Activated CD4-positive, alpha-beta T cell treated with anti-CD3 and anti-CD28 coated beads, Interleukin-2, amount 50 U/mL, for 16 hours (primary cell): ENCODE results near the gene SPART.
"Not testable (repeated sequence)": the region's sequence is repeated elsewhere in the genome, so short reads cannot be mapped to it uniquely, and the experiment has no call there.

Experiments used
- DNase-seq: peaks from one replicate; pipeline ENCODE4 v3.0.0-alpha.2; 2020

The SPART gene

DNA sequence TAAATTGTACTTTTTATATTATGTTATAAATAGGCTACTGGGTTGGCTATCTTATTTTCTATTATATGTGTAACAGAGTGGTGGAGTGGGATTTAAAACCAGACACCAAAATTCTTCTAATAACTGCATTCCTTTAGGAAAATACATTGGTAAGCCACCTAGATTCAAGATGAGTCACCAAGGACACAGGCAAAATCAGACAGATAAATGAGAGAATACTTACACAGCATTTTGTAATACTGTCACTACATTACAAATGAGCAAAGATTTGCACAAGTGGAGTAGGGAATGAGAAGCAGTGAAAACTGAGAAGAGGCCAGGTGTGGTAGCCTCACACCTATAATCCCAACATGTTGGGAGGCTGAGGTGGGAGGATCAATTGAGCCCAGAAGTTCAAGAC is 6.2 kb upstream of the SPART start:
- DNase-seq: no peak

DNA sequence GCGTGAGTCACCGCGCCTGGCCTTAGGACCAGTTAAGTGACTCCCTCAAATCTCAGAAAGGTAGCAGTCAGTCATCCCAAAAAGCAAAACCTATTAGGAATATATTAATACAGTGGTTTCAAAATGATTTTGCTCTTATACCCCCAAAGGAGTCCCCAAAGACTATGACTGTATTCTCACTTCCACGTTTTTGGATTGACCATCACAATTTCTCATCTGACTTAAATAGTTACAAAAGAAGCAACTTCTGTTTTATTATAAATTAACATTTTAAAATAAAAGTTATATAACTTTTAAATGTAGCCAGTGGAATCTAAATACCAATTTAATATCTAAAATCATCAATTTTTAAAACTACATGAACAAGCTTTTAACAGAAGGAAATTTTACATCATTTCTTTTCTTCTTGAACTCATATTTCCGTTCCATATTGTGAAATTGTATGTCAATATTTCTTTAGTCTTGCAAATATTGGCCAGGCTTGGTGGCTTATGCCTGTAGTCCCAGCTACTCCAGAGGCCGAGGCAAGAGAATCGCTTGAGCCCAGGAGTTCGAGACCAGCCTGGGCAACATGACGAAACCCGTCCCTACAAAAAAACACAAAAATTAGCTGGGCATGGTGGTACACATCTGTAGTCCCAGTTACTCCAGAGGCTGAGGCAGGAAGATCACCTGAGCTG is 1.5 kb upstream of the SPART start:
- DNase-seq: no peak

DNA sequence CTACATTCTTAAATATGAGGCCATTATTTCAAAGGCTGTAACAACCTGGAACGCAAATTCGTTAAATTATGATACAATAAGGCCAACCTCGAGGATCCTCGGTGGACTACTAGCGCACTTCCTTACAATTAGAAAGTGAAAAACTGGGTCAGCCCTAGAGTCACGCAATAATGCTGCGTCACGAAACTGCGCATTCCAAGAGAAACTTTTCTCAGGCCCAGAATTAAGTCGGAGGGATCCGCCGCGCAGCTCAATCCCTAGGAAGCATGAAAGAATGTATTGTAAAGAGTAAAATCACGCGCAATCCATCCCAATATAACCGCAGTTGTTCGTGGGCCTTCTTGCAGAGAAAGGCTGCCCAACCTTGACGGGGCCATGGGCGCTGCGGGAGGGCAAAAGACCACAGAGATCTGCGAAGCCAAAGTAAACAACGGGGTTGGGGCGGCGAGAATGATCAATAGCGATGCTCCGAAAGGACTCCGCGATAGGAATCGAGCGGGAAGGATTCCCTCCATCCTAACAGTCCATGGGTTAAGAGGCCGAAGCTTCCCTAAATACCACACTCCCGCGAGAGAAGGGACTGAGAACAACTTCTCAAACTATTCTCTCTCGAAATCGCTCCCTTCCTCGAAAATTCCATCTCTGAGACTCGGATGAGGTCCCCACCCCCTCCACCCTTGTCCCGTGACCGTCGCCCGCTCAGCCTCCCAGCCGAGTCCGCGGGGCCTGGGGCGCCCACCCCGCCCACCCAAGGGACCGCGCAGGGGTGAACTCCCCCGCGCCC is 564 bp downstream of the SPART start:
- DNase-seq: peak; percentile 29

GRCh38 chr13:36344886-36345437 is 1.2 kb downstream of the SPART start:
- peak; percentile 10 for DNase-seq

DNA sequence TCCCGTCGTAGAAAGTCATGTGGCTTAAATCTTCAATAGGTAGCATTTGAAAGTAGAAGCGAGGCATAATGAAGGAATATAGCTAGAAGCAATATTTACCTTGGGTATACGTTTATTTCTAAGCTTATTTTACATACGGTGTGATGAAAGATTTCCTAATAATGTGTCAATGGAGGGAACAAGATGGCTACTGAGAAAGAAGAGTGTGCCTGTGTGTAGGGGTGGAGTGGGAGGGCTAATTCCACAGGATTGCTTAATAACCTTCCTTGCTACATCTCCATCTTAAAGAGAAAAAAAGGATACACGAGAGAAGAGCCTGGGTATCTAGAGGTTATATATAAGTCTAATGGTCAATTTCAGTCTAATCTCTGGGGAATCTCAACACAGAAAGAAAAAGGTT is 2.0 kb downstream of the SPART start:
- no peak for DNase-seq

- DNase-seq: no peak
Measured at GRCh38 chr13:36343766-36344165, 2.4 kb downstream of the SPART start.

DNA sequence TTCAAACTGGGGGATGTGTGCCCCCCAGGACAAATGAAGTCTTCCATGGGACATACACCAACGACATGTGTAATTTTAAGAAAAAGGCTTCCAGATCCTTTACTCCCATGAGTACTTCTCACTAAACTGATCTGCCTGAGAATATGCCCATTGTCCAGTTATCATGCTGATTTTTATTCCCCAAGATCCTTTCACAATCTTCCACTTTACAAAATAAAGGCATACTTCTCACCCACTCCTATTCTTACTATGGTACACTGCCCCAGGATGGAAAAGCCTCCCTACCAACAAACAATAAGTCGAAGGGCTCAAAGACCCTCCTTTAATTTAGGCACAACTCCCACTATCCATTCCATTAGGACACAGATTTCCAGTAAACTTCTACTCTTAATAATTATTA is 3.5 kb downstream of the SPART start:
- no peak for DNase-seq

- no peak for DNase-seq
Measured at GRCh38 chr13:36341718-36342117, 4.5 kb downstream of the SPART start.

DNA sequence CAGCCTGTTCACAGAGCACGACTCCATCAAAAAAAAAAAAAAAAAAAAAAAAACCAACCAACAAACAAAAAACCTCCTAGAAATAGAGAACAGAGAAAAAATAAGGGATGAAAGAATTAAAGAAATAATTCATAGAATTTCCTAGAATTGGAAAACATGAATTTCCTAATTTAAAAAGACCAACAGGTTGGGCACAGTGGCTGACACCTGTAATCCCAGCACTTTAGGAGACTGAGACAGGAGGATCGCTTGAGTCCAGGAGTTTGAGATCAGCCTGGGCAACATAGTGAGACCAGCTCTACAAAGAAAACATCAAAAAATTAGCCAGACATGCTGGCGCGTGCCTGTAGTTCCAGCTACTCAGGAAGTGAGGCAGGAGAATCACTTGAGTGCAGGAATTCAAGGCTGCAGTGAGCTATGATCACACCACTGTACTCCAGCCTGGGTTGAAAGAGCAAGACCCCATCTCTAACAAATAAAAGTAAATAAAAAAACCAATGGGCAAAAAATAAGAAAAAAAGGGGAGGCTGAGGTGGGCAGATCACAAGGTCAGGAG is 6.5 kb downstream of the SPART start:
- DNase-seq: no peak

- no peak for DNase-seq
Measured at GRCh38 chr13:36337938-36338641, 8.1 kb downstream of the SPART start.

DNA sequence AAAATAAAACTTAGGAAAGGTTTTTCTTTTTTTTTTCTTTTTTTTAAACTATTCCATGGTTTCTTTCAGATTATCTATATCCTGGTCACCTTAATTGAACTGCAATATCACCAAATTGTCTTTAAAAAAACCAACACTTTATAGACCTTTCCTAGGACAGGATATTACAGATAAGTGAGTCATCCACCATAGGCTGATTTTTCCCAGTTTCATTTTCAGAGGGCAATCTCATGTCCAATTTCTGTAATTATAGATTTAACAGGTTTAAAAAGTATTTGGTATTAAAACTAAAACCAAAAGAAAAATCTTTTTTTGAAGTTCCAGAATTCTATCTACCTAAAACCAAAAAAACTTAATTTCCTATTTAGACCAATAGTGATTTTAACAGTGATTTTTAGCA is 13.2 kb downstream of the SPART start:
- DNase-seq: no peak

GRCh38 chr13:36332255-36332654 is 13.9 kb downstream of the SPART start:
- not testable (repeated sequence) for DNase-seq

DNA sequence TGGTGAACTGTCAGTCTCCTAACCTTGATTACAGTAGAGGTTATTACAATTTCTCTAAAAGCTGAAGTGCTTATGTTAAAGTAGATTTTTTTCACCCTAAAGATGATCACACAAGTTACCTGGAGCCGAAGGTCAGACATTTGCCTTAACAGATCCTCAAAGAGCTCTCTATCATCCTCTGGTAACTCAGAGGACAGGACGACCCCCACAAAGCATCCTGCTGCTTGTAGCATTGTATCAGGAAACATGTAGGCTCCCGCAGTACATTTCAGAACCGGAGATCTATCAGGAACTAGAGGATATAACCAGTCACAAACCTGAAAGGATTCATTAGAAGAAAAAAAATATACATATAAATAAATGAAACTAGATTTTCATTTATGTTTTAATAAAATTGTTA is 14.9 kb downstream of the SPART start:
- DNase-seq: no peak

DNA sequence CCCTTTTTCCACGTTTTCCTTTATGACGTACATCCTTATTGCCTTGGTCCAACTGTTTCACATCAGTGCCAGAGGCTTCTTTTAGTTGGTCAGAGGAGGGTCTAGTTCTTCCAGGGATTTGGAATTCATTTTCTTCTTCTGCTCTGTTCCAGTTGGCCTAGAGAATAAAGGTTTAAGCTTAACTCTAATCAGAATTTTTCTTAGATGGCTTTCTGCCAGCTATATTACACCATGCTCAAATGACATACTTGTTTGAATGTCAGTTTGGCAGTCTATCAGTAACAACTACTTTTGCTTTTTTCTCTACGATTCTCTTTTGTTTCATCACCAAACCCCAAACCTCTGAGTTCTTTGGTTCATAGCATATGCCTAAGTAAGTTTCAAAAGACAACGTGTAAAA is 16.8 kb downstream of the SPART start:
- no peak for DNase-seq

DNA sequence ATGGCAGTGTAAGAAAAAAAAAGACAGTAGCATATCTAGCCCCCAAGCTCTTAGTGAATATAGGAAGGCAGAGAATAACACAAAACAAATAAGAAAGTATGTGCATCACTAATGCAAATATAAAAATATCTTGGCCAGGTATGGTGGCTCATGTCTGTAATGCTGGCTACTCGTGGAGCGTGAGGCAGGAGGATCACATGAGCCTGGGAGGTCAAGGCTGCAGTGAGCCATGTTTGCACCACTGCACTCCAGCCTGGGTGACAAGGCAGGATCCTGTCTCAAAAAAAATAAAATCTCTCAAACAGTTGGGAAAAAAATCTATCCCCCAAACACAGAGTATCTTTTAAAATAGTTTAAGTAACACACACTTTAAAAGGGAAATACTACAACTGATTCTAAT is 17.4 kb downstream of the SPART start:
- DNase-seq: no peak

DNA sequence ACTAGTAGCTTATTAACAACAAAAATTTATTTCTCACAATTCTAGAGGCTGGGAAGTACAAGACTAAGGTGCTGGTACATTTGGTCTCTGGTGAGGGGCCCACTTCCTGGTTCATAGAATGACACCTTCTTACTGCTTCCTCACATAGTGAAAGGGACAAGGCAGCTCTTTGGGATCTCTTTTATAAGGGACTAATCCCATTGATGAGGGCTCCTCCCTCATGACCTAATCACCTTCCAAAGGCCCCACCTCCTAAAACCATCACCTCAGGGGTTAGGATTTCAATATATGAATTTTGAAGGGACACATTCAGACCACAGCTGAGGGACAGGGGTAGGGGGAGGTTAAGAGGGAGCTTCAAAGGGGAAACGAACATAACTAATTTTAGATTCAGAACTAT is 20.3 kb downstream of the SPART start:
- no peak for DNase-seq

- not testable (repeated sequence) for DNase-seq
Measured at GRCh38 chr13:36324881-36325280, 21.3 kb downstream of the SPART start.

GRCh38 chr13:36323951-36324566 is 22.1 kb downstream of the SPART start:
- no peak for DNase-seq

DNA sequence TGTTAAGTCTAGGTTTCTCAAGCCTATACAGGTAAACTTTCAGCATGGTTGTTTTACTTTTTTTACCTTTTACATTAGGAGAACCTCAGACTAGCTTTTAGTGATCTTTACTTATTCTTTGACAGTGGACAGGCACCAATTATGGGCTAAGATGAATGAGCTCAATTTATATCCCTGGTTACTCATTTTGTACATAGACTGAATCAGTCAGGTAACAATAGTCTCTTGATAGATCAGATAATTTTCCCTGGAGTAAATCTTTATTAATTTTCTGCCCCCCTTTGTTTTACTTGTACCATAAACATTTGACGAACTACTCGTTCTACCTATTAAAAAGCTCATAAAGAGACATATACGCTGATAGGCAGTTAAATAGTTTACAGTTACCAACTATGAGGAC is 22.8 kb downstream of the SPART start:
- no peak for DNase-seq

DNA sequence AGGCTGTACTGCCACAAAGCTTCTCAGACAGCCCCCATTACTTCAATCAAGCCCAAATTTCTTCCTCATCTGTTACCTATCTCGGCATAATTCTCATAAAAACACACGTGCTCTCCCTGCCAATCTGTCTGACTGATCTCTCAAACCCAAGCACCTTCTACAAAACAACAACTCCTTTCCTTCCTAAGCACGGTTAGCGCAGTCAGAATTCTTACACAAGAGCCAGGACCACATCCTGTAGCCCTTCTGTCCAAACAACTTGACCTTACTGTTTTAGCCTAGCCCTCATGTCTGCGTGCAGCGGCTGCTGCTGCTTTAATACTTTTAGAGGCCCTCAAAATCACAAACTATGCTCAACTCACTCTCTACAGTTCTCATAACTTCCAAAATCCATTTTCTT is 26.4 kb downstream of the SPART start:
- not testable (repeated sequence) for DNase-seq

DNA sequence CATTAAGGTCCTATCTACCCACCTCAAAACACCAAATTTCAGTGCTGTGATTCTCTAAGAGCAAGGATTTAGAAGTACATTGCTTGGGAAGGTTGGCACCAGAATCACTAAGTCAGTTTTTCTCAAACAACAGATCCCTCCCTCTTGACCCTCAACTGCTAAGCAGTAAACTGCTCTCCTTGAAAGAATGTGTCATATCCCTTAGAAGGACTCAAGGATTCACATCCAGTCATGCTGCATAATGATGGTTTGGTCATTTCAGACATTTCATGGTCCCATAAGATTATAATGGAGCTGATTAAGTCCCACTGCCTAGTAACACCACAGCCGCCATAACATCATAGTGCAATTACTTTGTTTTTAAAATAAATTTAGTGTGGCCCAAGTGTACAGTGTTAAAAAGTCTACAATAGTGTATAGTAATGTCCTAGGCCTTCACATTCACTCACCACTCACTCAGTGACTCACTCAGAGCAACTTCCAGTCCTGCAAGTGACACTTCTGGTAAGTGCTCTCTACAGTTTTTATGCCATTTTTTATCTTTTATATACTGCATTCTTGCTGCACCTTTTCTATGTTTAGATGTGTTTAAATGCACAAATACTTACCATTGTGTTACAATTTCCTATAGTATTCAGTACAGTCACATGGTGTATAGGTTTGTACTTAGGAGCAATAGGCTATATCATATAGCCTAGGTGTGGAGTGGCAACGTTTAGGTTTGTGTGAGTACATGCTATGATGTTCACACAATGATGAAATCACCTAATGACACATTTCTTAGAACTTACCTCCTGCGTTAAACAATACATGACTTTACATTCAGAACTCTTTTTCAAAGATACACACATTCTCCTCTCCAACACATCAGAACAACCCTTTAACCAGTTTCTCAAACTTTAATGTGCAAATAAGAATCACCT is 32.9 kb downstream of the SPART start:
- no peak for DNase-seq
